Loucy (cell line): ENCODE measurements around the gene UVRAG.

Experiments
- CTCF ChIP-seq: fragments of 200-600 bp; sonication (generic); conservative IDR thresholded peaks from 2 replicates; pipeline ENCODE4 v1.5.1; 2014; ENCODE audit warnings: mild to moderate bottlenecking, antibody characterized with exemption, low read length
- EZH2phosphoT487 ChIP-seq: fragments of 200-600 bp; IDR thresholded peaks from 2 replicates; pipeline ENCODE4 v1.6.1; 2018; ENCODE audit warnings: antibody characterized with exemption, mild to moderate bottlenecking, moderate library complexity, borderline replicate concordance

GRCh38 chr11:76166314-76166713, 351.3 kb downstream of the UVRAG start:
- TF ChIP-seq CTCF (no peak), EZH2phosphoT487 (no peak)
